ENCODE data around the gene RELN.

GRCh38 chr7:103871473-103871872 lies 118.0 kb downstream of the RELN start:
- TF ChIP-seq CTCF (conservative IDR thresholded peaks at IDR 0.05; ENCODE audit: low read length) (no peak), EZH2phosphoT487 (IDR thresholded peaks at IDR 0.05; ENCODE audit: borderline replicate concordance) (no peak)
